GM18499 (cell line): ENCODE data around the gene DCLRE1A.

Source experiments
- ATAC-seq: cut with Tn5 transposase; IDR thresholded peaks from one replicate; pipeline ENCODE4 v1.9.1; 2021; ENCODE audit warnings: moderate number of reproducible peaks; ENCODE audit not compliant: insufficient read depth, unreplicated experiment

Gene DCLRE1A

GRCh38 chr10:113854013-113854760, at the start of gene DCLRE1A, which contains the start of gene NHLRC2:
Gene DCLRE1A, minus strand, starts transcription at chr10:113854082. Its CDS starts 900 bp downstream, at chr10:113853182.
Gene NHLRC2, plus strand, starts transcription at chr10:113854661. Its CDS starts 212 bp downstream, at chr10:113854873.
- ATAC-seq: no peak

GRCh38 chr10:113899952-113900598, 46.2 kb upstream of the DCLRE1A start:
- ATAC-seq: no peak

- no peak for ATAC-seq
These were observed 44.1 kb upstream of the DCLRE1A start for GRCh38 chr10:113897693-113898618.

- ATAC-seq: no peak
These were observed 41.1 kb upstream of the DCLRE1A start for GRCh38 chr10:113895018-113895417.

- ATAC-seq: no peak
These were observed 40.7 kb upstream of the DCLRE1A start for GRCh38 chr10:113894581-113894980.

- ATAC-seq: no peak
These were observed 39.7 kb upstream of the DCLRE1A start for GRCh38 chr10:113893570-113893969.

- ATAC-seq: no peak
These were observed 37.6 kb upstream of the DCLRE1A start for GRCh38 chr10:113891476-113891875.

GRCh38 chr10:113890769-113891168, 36.9 kb upstream of the DCLRE1A start:
- ATAC-seq: no peak

- ATAC-seq: no peak
These were observed 36.0 kb upstream of the DCLRE1A start for GRCh38 chr10:113889911-113890310.

GRCh38 chr10:113882240-113882639, 28.4 kb upstream of the DCLRE1A start:
- no peak for ATAC-seq

- no peak for ATAC-seq
These were observed 26.4 kb upstream of the DCLRE1A start for GRCh38 chr10:113880236-113880635.

GRCh38 chr10:113879691-113880090, 25.8 kb upstream of the DCLRE1A start:
- ATAC-seq: peak; percentile 88

GRCh38 chr10:113876461-113876860, 22.6 kb upstream of the DCLRE1A start:
- no peak for ATAC-seq

GRCh38 chr10:113875212-113875611, 21.3 kb upstream of the DCLRE1A start:
- ATAC-seq: no peak

GRCh38 chr10:113872139-113873030, 18.5 kb upstream of the DCLRE1A start:
- ATAC-seq: no peak

GRCh38 chr10:113869789-113870188, 15.9 kb upstream of the DCLRE1A start:
- no peak for ATAC-seq

- ATAC-seq: no peak
These were observed 14.0 kb upstream of the DCLRE1A start for GRCh38 chr10:113867904-113868303.

- ATAC-seq: no peak
These were observed 12.9 kb upstream of the DCLRE1A start for GRCh38 chr10:113866551-113867394.

- no peak for ATAC-seq
These were observed 12.0 kb upstream of the DCLRE1A start for GRCh38 chr10:113865901-113866300.
